Measurements from ENCODE around the gene MED31. TPM values are rescaled to one million over a fixed set of nuclear protein-coding genes. Genes with fewer than 3 reads are reported as not detected.
"Not testable (repeated sequence)": the region's sequence is repeated elsewhere in the genome, so short reads cannot be mapped to it uniquely, and the experiment has no call there.

Gene MED31
- polyA plus RNA-seq, 1 donor = 16.5 TPM

DNA sequence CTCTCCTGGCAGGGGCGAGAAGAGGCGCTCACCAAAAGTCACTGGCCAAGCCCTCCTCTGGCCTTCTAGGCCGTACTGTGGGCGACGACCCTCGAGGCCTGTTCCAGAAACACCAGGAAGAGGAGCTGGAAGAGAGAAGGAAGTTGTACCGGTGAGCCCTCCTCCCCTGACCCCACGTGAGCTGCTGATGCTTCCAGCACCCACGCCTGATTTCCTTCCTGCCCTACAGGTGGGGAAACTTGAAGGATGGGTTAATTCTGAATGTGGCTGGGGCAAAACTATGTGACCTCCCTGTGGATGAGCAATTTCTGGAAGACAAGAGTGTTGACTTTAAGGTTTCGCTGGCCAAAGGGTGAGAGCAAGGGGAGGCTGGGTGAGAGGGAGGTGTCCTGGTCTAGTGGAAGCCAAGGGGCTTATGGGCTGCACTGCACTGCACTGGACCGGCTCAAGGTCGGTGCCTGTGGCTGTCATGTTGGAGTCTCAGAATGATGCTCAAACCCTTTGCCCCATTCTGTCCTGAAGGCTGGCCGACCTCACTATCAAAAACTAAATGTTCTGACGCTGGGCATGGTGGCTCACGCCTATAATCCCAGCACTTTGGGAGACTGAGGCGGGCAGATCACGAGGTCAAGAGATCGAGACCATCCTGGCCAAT, 6.4 kb upstream of the MED31 start:
- Histone ChIP-seq H3K36me3 (ENCODE audit: control insufficient read depth, insufficient read depth, low read length) (no peaks in the 10 kb centered on the region), H3K27ac (ENCODE audit: low read length) (no peak overlapping the region), H3K9me3 (ENCODE audit: control insufficient read depth, low read depth, low read length) (no peaks in the 10 kb centered on the region), H3K27me3 (ENCODE audit: control insufficient read depth, insufficient read depth, low read length) (peaks cover 30% of the 10 kb centered on the region), H3K4me3 (ENCODE audit: low read length) (no peak overlapping the region), H3K4me1 (ENCODE audit: control insufficient read depth, insufficient read depth, low read length) (peaks cover 23% of the 10 kb centered on the region)
- no peak for DNase-seq
- no CpG with 5 or more reads among the region's 18 CpGs for WGBS (ENCODE audit: insufficient coverage, low lambda C conversion rate)

GRCh38 chr17:6656797-6657632, 5.6 kb upstream of the MED31 start:
- not testable (repeated sequence) for H3K27ac ChIP-seq (ENCODE audit: low read length); H3K36me3 ChIP-seq (ENCODE audit: control insufficient read depth, insufficient read depth, low read length); H3K9me3 ChIP-seq (ENCODE audit: control insufficient read depth, low read depth, low read length)
- Histone ChIP-seq H3K27me3 (ENCODE audit: control insufficient read depth, insufficient read depth, low read length) (peaks cover 33% of the 10 kb centered on the region), H3K4me1 (ENCODE audit: control insufficient read depth, insufficient read depth, low read length) (peaks cover 28% of the 10 kb centered on the region), H3K4me3 (ENCODE audit: low read length) (peak overlapping the region; percentile 24)
- DNase-seq = peak in 1 of 2 donors; percentile 42
- no CpG with 5 or more reads among the region's 55 CpGs for WGBS (ENCODE audit: insufficient coverage, low lambda C conversion rate)

DNA sequence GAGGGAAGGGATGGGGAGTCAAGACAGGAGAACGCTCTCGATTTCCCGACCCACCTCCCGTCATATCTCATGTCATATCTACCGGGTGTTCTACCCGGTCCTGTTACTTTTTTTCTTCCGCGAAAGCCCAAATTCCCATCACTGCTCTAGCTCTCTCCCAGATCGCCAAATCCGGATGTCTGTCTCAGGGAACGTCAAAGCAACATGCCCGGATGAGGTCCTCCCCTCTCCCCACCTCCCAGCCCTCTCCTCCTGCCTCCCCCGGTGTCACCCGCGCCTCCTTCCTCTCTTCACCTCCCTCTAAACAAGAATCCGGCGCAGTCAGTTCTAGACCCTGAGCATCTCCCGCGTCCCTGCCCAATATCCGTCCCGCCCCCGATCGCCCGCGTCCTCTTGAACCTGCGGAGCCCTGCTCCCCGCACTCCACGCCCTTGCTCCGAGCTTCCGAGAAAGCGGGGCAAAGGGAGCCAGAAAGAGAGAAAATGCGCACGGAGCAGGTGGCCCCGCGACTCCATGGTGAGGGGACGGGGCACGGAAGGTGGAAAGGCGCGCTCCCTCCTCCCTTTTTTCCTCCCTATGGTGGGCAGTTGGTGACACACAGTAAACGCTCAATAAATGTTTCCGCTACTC, 4.4 kb upstream of the MED31 start:
- not testable (repeated sequence) for H3K36me3 ChIP-seq (ENCODE audit: control insufficient read depth, insufficient read depth, low read length); H3K4me3 ChIP-seq (ENCODE audit: low read length); H3K27ac ChIP-seq (ENCODE audit: low read length); DNase-seq; H3K9me3 ChIP-seq (ENCODE audit: control insufficient read depth, low read depth, low read length)
- Histone ChIP-seq H3K4me1 (ENCODE audit: control insufficient read depth, insufficient read depth, low read length) (peaks cover 21% of the 10 kb centered on the region), H3K27me3 (ENCODE audit: control insufficient read depth, insufficient read depth, low read length) (peaks cover 33% of the 10 kb centered on the region)
- no CpG with 5 or more reads among the region's 41 CpGs for WGBS (ENCODE audit: insufficient coverage, low lambda C conversion rate)

DNA sequence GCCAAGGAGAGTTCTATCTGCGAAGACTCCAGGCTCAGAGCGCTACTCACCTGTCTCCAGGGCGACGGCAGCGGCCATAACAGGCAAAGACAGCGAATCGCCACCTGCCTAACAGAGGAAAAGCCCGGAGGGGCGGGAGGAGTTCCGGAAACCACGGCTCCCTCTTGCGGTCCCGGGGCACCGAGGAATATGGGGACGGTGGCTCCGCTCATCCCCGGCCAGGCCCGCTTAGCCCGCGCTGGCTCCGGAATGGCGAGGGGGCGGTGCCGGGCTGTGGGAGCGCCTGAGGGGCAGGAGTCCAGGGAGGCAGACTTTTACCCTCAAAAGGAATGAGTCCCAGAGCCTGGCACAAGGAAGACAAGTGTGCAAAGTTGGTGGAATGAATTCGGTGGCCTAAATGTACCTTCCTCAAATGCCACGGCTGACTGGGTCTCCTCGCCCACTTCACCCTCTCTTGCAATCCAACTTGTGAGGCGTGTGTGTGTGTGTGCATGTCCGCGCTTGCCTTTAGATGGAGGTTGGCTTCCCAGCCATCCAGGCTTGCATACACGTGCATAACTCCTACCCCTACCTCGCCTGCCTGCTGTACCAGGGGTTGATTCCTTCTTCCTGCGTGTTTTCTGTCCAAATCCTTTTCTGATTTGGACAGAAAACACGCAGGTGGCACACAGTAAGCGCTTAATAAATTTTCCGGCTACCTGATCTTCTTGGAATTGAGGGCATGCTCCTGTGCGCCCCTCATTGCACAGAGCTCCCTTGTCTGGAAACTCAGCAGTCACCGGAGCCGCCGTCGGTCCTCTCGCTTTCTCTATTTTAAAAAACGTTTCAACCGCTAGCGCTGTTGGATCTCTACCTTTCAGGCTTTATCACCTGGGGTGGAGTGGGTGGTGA, 3.7 kb upstream of the MED31 start:
- H3K36me3 ChIP-seq (ENCODE audit: control insufficient read depth, insufficient read depth, low read length) = no peaks in the 10 kb centered on the region
- DNase-seq = peak; percentile 33 to 70
- H3K27ac ChIP-seq (ENCODE audit: low read length) = no peak overlapping the region
- peak overlapping the region; percentile 30 for H3K4me3 ChIP-seq (ENCODE audit: low read length)
- H3K9me3 ChIP-seq (ENCODE audit: control insufficient read depth, low read depth, low read length) = peaks cover 5% of the 10 kb centered on the region
- no CpG with 5 or more reads among the region's 46 CpGs for WGBS (ENCODE audit: insufficient coverage, low lambda C conversion rate)
- peaks cover 33% of the 10 kb centered on the region for H3K27me3 ChIP-seq (ENCODE audit: control insufficient read depth, insufficient read depth, low read length)
- H3K4me1 ChIP-seq (ENCODE audit: control insufficient read depth, insufficient read depth, low read length) = peaks cover 21% of the 10 kb centered on the region

GRCh38 chr17:6651919-6652452, 581 bp upstream of the MED31 start:
- no CpG with 5 or more reads among the region's 47 CpGs for whole genome bisulfite sequencing (ENCODE audit: insufficient coverage, low lambda C conversion rate)
- Histone ChIP-seq H3K4me1 (ENCODE audit: control insufficient read depth, insufficient read depth, low read length) (peaks cover 17% of the 10 kb centered on the region), H3K36me3 (ENCODE audit: control insufficient read depth, insufficient read depth, low read length) (peaks cover 11% of the 10 kb centered on the region), H3K27ac (ENCODE audit: low read length) (peak overlapping the region; percentile 67), H3K9me3 (ENCODE audit: control insufficient read depth, low read depth, low read length) (peaks cover 5% of the 10 kb centered on the region), H3K4me3 (ENCODE audit: low read length) (peak overlapping the region; percentile 70), H3K27me3 (ENCODE audit: control insufficient read depth, insufficient read depth, low read length) (peaks cover 23% of the 10 kb centered on the region)
- DNase-seq = peak; percentile 35 to 83

DNA sequence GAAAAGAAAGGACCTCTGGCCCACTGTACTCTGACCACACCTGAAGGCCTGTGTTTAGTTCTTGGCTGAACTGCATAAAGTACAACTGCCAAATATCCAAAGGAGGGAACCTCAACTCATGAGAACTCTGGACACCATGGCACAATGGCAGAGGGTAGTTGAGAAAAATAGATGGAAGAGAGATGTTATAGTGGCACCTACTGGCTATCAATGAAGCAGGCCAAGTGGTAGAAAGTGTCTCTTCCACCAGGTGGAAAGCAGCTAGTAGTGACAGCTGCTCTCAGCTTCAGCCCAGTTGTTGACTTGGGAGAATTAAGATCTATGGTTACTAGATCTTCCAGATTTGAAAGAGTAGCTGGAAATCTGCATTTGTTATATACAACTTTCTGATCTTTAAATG, 3.2 kb downstream of the MED31 start:
- no peak for DNase-seq
- Histone ChIP-seq H3K4me3 (ENCODE audit: low read length) (no peak overlapping the region), H3K9me3 (ENCODE audit: control insufficient read depth, low read depth, low read length) (peaks cover 5% of the 10 kb centered on the region), H3K27ac (ENCODE audit: low read length) (no peak overlapping the region), H3K27me3 (ENCODE audit: control insufficient read depth, insufficient read depth, low read length) (peaks cover 3% of the 10 kb centered on the region), H3K4me1 (ENCODE audit: control insufficient read depth, insufficient read depth, low read length) (peaks cover 5% of the 10 kb centered on the region), H3K36me3 (ENCODE audit: control insufficient read depth, insufficient read depth, low read length) (peaks cover 25% of the 10 kb centered on the region)

DNA sequence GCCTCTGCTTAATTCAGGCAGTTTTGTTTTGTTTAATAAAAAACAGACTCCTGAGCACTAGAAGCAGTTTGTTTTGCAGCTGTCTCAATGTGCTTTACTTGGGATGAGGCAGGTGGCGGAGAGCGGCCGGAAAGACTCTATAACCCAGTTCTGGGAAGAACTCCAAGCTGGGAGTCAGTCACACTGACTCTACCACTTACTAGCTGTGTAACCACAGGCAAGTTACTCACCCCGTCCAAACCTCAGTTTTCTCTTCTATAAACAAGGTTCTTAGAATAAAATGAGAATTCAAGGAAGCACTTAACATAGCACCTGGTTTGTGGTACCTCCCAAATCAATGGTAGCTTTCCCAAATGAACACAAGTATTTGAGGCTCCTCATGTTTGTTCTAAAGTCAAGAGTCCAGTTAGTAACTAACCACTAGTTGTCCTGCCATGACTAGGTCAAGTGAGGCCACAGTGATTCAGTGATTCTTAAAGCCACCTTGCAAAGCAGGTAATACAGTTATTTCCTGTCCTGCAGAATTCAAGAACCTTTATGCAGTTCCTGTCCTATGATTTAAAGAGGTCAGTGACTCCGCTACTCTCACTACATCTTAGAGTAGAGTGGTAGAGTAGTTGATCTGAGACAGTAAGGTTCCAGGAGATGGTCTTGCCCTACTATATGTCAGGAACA, 7.8 kb downstream of the MED31 start:
- WGBS (ENCODE audit: insufficient coverage, low lambda C conversion rate) = no CpG with 5 or more reads among the region's 5 CpGs
- Histone ChIP-seq H3K4me1 (ENCODE audit: control insufficient read depth, insufficient read depth, low read length) (peaks cover 10% of the 10 kb centered on the region), H3K27me3 (ENCODE audit: control insufficient read depth, insufficient read depth, low read length) (no peaks in the 10 kb centered on the region), H3K36me3 (ENCODE audit: control insufficient read depth, insufficient read depth, low read length) (peaks cover 27% of the 10 kb centered on the region), H3K4me3 (ENCODE audit: low read length) (no peak overlapping the region), H3K9me3 (ENCODE audit: control insufficient read depth, low read depth, low read length) (no peaks in the 10 kb centered on the region), H3K27ac (ENCODE audit: low read length) (no peak overlapping the region)
- DNase-seq = peak in 1 of 2 donors; percentile 16

DNA sequence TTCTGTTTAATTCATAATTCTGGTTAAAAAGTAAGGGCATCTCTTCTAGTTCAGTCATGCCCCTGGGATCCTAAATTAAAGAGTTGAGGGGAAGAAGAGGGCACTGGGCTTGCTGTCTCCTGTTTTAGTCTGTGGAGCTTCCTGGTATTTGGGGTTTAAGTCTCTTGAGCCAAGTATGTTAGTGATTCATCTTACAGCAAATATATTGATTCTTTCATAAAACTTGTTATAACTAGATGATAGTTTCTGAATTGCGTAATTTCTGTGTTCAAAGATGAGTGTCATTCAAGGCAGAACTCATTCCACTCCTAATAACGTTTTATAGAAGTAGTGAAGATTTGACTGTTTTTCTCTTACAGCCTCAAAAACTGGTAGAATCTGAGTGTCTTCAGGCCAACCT, 8.8 kb downstream of the MED31 start:
- Histone ChIP-seq H3K4me3 (ENCODE audit: low read length) (no peak overlapping the region), H3K36me3 (ENCODE audit: control insufficient read depth, insufficient read depth, low read length) (peaks cover 21% of the 10 kb centered on the region), H3K4me1 (ENCODE audit: control insufficient read depth, insufficient read depth, low read length) (peaks cover 14% of the 10 kb centered on the region), H3K27me3 (ENCODE audit: control insufficient read depth, insufficient read depth, low read length) (no peaks in the 10 kb centered on the region), H3K27ac (ENCODE audit: low read length) (no peak overlapping the region), H3K9me3 (ENCODE audit: control insufficient read depth, low read depth, low read length) (no peaks in the 10 kb centered on the region)
- no peak for DNase-seq
- no CpG with 5 or more reads among the region's 2 CpGs for WGBS (ENCODE audit: insufficient coverage, low lambda C conversion rate)

GRCh38 chr17:6641247-6641863, 10.1 kb downstream of the MED31 start:
- Histone ChIP-seq H3K9me3 (ENCODE audit: control insufficient read depth, low read depth, low read length) (no peaks in the 10 kb centered on the region), H3K4me3 (ENCODE audit: low read length) (peak overlapping the region; percentile 86), H3K27ac (ENCODE audit: low read length) (peak overlapping the region; percentile 89), H3K4me1 (ENCODE audit: control insufficient read depth, insufficient read depth, low read length) (peaks cover 14% of the 10 kb centered on the region), H3K27me3 (ENCODE audit: control insufficient read depth, insufficient read depth, low read length) (no peaks in the 10 kb centered on the region), H3K36me3 (ENCODE audit: control insufficient read depth, insufficient read depth, low read length) (peaks cover 16% of the 10 kb centered on the region)
- DNase-seq = peak; percentile 71 to 86
- WGBS (ENCODE audit: insufficient coverage, low lambda C conversion rate) = no CpG with 5 or more reads among the region's 20 CpGs
